ENCODE measurements around the gene ABHD17A.

DNA sequence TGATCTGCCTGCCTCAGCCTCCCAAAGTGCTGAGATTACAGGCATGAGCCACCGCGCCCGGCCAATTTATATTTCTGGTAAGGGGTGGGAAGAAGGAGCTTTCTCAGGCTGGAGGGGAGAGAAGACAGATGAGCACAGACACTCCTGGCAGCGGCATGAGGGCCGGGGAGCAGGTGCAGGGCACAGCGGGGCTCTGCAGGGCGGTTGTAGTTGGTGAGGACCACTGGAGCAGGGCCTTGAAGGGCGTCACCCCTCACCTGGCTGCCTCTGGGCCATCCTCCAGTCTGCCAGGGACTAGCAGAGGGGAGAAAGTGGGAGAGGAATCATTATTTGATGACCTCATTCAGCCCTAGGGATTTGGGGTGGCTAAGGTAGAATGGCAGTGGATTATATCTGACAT is 47.1 kb upstream of the ABHD17A start:
- TF ChIP-seq EP300 (IDR thresholded peaks at IDR 0.05; ENCODE audit: borderline replicate concordance) = no peak
- TF ChIP-seq MAX (IDR thresholded peaks at IDR 0.05) = no peak
- TF ChIP-seq YY1 (IDR thresholded peaks at IDR 0.05; ENCODE audit: low read depth) = no peak
- TF ChIP-seq CREB1 (IDR thresholded peaks at IDR 0.05; ENCODE audit: low read depth) = no peak
- TF ChIP-seq CEBPB (IDR thresholded peaks at IDR 0.05) = no peak
- TF ChIP-seq, protein P1, sequence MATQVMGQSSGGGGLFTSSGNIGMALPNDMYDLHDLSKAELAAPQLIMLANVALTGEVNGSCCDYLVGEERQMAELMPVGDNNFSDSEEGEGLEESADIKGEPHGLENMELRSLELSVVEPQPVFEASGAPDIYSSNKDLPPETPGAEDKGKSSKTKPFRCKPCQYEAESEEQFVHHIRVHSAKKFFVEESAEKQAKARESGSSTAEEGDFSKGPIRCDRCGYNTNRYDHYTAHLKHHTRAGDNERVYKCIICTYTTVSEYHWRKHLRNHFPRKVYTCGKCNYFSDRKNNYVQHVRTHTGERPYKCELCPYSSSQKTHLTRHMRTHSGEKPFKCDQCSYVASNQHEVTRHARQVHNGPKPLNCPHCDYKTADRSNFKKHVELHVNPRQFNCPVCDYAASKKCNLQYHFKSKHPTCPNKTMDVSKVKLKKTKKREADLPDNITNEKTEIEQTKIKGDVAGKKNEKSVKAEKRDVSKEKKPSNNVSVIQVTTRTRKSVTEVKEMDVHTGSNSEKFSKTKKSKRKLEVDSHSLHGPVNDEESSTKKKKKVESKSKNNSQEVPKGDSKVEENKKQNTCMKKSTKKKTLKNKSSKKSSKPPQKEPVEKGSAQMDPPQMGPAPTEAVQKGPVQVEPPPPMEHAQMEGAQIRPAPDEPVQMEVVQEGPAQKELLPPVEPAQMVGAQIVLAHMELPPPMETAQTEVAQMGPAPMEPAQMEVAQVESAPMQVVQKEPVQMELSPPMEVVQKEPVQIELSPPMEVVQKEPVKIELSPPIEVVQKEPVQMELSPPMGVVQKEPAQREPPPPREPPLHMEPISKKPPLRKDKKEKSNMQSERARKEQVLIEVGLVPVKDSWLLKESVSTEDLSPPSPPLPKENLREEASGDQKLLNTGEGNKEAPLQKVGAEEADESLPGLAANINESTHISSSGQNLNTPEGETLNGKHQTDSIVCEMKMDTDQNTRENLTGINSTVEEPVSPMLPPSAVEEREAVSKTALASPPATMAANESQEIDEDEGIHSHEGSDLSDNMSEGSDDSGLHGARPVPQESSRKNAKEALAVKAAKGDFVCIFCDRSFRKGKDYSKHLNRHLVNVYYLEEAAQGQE (IDR thresholded peaks at IDR 0.05; ENCODE audit: low read depth) = no peak
- no peak for TF ChIP-seq RAD21 (IDR thresholded peaks at IDR 0.05; ENCODE audit: low read depth)
- no peak for TF ChIP-seq TEAD4 (IDR thresholded peaks at IDR 0.05)
- TF ChIP-seq TAF1 (IDR thresholded peaks at IDR 0.05; ENCODE audit: low read depth) = no peak

Data from Ishikawa (cell line).